HG02973 (cell line): Measurements from ENCODE around the gene GPR146.
"Not testable (repeated sequence)": the region's sequence is repeated elsewhere in the genome, so short reads cannot be mapped to it uniquely, and the experiment has no call there.

Experiments used
- ATAC-seq: cut with Tn5 transposase; IDR thresholded peaks from one replicate; pipeline ENCODE4 v1.9.1; 2021; ENCODE audit warnings: moderate library complexity; ENCODE audit not compliant: unreplicated experiment

GPR146 gene

DNA sequence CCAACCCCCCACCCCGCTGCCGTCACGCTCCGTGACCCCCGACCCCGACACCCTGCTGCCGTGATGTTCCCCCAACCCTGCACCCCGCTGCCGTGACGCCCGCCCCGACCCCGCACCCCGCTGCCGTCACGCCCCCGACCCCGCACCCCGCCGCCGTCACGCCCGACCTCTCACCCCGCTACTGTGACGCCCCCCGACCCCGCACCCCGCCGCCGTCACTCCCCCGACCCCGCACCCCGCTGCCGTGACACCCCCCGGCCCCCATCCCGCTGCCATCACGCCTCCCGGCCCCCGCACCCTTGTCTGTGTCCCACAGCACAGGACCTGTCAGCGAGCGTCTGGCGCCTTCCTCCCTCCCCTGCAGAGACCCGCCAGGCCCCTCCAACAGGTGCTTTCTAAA, 29.7 kb downstream of the GPR146 start:
- not testable (repeated sequence) for ATAC-seq

DNA sequence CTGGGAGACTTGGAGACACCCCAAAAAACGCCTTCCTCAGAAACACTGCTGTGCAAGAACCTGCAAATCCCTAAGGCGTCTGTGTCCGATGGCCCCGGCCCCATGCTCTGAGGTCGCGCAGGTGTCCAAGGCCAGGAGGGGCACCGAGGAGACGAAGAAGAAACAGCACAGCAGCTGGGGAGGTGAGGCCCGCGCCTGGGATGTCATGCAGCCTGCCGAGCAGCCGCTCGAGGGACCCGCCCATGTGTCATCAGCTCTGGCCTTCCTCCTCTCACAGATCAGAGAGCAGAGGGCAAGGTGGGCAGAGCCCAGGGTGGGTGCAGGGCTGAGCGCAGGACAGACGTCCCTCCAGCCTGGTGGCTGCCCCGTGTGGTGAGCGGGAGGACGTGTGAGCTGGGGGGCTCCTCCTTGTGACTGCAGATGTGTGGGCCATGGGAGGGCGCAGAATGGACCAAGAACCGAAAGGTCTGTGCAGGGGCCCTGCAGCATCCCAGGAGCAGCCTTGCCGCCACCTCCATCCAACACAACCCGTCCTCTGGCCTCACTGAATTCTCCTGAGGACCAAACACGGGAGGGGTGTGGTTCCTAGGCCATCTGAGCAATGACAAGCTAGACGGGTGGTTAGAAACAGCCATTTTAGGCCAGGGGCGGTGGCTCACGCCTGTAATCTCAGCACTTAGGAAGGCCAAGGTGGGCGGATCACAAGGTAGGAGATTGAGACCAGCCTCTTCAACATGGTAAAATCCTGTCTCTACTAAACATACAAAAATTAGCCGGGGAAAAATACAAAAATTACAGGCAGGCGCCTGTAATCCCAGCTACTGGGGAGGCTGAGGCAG, 30.5 kb downstream of the GPR146 start:
- ATAC-seq = no peak

DNA sequence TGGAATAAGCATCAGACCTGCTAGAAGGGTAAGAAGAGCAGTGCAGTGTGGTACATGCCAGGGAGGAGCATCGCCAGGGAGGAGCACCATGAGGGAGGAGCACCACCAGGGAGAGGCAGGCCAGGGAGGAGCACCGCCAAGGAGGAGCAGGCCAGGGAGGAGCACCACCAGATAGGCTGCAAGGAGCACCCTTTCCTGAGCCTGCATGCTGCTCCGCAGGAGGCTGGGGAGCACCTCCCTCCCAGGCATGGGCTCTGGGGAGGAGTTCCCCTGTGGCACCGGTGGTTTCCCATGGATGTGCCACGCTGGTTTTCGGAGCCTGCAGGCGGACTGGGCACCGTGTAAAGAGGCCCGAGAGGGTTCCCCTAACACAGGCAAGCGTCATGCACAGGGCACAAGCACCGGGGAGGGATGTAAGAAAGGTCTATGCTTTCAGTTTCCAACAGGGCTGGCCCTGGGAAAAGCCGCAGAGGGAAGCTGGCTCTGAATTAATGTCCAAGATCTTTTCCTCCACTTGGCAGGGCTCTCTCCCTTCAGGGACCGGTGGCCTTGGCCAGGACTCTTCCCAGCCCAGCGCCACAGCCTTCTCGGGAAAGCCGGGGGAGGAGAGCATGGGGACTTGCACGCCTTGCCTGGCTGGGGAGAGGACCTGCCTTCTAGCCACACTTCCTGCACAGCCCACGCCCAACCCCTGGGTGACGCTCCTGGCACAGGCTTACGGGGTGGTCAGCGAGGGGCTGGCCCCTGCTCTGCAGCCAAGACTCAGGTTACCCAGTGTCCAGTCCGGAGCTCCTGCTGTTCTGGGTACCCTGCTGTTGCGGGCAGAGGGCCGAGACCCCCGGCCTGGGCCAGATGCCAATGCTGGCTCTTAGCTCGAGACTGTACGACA, 32.1 kb downstream of the GPR146 start:
- no peak for ATAC-seq

DNA sequence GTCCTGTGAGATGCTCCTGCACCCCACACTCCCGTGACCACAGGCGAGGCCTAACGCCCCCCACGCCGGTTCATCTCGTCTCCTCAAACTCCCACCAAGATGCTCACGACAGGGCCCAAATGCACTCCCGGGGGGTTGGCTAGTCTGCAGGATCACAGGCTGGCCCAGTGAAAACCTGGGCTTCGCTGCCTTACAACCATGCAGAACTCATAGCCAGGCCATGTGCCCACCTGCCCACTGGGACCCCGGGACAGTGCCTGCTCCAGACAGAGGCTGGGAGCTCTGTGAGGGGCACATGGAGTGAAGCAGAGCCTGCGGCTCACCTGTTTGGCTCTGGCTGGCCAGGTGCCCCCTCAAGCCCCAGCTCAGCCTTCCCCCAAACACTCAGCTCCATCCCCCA, 34.2 kb downstream of the GPR146 start:
- no peak for ATAC-seq

DNA sequence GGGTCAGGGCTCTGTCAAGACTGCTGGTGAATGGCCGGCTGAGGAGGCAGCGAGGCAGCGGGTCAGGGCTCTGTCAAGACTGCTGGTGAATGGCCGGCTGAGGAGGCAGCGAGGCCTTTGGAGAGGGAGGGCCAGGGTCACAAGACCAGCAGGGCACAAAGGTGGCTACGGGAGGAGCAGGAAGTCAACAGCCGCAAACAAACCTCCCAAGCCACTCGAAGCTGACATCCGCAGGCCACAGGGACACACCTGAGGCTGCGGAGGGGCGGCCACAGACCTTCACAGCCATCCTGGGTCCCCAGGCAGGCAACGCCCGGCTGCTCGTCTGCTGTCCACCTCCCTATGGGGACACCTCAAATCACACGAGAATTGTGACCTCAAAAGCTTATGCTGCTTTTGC, 34.6 kb downstream of the GPR146 start:
- no peak for ATAC-seq

GRCh38 chr7:1079546-1079945, 35.2 kb downstream of the GPR146 start:
- no peak for ATAC-seq

- no peak for ATAC-seq
Measured at GRCh38 chr7:1080252-1080920, 36.0 kb downstream of the GPR146 start.

DNA sequence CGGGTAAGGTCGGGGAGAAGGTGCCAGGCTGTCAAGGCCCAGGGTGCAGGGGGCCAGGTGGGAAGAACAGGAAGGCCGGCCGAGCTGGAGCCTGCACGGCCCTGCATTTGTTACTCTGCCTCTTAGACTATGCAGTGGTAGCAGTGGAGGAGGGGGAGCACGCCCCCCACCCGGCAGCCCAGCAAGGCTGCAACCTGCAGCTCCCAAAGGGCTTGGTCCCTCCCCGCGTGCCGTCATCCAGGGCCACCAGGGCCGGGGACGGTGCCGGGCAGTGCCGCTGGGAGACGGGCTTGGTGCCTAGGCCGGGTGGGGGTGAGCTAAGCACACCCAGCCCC, 36.5 kb downstream of the GPR146 start:
- ATAC-seq = no peak

GRCh38 chr7:1081336-1081735, 37.0 kb downstream of the GPR146 start:
- ATAC-seq = no peak

GRCh38 chr7:1081931-1082401, 37.6 kb downstream of the GPR146 start:
- no peak for ATAC-seq

- ATAC-seq = no peak
Measured at GRCh38 chr7:1083729-1084657, 39.6 kb downstream of the GPR146 start.

DNA sequence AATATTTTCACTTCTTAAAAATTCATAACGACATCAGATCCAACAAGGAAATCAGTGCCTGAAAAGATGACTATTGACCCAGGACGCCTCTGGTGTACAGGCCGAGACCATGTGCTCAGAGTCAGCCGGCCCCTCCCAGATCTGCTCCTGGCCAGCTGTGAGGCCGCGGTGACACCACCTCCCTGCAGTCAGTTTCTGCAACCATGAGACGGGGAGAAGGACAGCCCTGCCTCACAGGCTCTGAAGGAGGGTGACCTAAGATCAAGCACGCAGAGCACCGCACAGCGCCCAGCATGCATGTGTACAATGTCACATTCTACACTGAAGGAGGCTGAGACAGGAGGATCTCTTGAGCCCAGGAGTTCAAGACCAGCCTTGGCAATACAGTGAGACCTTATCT, 40.9 kb downstream of the GPR146 start:
- ATAC-seq = no peak

DNA sequence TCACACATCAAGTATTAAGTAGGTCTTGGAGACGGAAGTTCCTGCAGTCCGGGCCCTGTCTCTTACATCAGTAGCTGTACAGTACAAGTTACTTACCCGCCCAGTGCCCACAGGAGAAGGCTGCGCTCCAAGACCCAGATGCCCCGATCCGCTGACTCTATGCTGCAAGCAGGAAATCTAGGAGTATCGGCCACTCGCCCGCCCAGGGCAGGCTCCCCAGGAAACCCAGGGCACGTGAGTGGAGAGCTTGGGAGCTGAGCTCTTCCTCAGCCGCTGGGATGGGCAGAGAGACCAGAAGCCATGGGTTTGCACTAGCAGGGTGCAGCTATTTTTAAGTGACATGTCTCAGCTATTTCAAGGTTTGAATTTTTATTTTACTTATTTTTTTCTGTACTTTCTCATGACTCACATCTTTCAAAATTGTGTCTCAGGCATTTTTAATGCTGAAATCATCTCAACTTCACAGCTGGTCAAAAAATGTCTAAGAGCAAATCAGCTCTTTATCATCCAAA, 41.6 kb downstream of the GPR146 start:
- no peak for ATAC-seq

DNA sequence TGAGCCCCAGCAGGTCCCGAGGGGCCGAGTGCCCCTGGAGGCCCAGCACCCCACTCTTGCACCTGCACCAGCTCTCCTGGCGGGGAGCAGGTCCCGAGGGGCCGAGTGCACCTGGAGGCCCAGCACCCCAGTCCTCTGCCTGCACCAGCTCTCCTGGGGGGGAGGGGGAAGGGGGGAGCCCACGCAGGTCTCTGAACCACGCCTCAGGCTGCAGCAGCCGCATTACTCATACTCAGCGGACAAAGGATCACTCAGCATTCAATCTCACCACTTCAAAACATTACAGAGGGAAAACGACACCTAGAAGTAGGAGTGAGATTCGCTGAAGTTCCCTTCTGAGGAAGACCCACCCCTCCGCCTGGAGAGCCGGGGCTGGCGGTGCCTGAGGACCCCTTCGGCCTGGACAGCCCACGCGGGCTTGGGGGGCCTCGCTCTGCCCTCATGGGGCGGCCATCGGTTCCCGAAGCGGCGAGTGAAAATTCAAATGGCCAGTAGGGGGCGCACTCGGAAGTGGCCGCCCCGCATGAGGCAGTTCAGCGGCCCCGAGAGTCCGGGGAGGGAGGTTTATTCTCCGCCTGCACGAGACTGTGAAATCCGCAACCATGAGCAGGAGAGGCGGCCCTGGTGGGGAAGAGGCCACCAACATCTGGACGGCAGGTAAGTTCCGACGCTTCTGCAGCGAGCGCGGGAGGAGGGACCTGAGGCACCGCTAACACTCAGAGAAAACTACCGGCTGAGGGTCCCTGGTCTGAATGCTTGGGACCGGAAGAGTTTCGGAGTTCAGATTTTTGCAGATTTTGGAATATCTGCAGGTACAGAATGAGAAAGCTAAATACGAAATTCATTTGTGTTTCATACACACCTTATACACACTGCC, 42.5 kb downstream of the GPR146 start:
- ATAC-seq = peak; percentile 56

GRCh38 chr7:1087465-1087814, 43.1 kb downstream of the GPR146 start:
- ATAC-seq = no peak

DNA sequence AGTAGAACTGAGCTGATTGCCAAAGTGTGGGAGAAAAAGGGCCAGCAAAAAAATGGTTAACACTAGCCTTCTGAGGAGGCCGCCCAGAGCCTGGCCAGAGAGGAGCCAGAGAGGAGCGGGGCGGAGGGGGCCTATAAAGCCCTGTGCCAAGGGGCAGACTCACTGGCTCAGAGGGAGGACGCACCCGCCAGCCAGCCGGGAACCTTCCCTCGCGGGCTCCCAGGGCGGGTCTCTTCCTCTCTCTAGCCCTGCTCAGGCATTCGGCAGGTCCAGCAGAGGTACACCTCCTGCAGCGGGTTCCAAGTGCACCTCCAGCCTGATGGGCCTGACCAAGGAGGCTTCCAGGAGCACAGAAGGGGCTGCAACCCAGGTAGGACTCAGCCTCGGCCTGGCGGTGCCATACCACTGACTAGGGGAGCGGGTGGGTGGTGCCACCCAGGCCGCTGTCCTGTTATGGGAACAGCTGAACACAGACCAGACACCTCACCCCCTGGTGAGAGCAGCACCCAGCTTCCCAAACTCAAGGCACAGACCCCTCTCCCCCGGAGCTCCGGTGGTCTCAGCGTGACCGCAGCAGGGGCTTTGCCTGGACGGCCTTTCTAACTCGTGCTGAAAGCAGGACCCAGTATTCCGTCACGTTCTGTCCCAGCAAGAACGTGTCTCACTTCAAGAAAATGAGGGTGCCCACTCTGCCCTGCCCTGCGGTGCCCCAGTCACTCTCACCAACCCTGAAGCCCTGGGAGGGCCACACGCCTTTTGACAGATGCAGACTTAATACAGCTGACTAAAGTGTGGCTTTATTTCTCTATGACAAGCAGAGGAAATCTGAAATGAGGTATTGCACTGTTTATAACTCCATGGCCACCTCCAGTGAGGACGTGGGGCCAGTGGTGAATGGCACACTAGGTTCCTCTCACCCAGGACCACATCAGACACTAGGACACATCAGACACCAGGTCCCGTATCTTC, 43.9 kb downstream of the GPR146 start, which contains the start of gene GPER1:
TSS of gene GPER1 (plus strand) at position 162 of the 969 bp plus-strand sequence. CDS start 3,616 bp downstream, outside the sequence.
- ATAC-seq = no peak

GRCh38 chr7:1090236-1090635, 45.9 kb downstream of the GPR146 start:
- ATAC-seq = no peak
